Measurements from ENCODE around the gene APEX1.
A peak's percentile ranks its signal among the peaks of the same experiment; 100 is the strongest.
"Not testable (repeated sequence)": the region's sequence is repeated elsewhere in the genome, so short reads cannot be mapped to it uniquely, and the experiment has no call there.

APEX1 gene

GRCh38 chr14:20472536-20473169, 17.6 kb downstream of the APEX1 start:
- no peak for DNase-seq (ENCODE audit: low spot score)

- no peak for DNase-seq (ENCODE audit: low spot score)
Observed at GRCh38 chr14:20476776-20477175, 21.8 kb downstream of the APEX1 start.

GRCh38 chr14:20477211-20477876, 22.3 kb downstream of the APEX1 start:
- DNase-seq (ENCODE audit: low spot score), result no peak

GRCh38 chr14:20478894-20479293, 23.9 kb downstream of the APEX1 start:
- no peak for DNase-seq (ENCODE audit: low spot score)

- DNase-seq (ENCODE audit: low spot score), result no peak
Observed at GRCh38 chr14:20482382-20482781, 27.4 kb downstream of the APEX1 start.

- no peak for DNase-seq (ENCODE audit: low spot score)
Observed at GRCh38 chr14:20485900-20486299, 30.9 kb downstream of the APEX1 start.

GRCh38 chr14:20486684-20487395, 31.8 kb downstream of the APEX1 start:
- DNase-seq (ENCODE audit: low spot score), result no peak

GRCh38 chr14:20487396-20487725, 32.3 kb downstream of the APEX1 start:
- no peak for DNase-seq (ENCODE audit: low spot score)

- no peak for DNase-seq (ENCODE audit: low spot score)
Observed at GRCh38 chr14:20489093-20489994, 34.3 kb downstream of the APEX1 start.

- no peak for DNase-seq (ENCODE audit: low spot score)
Observed at GRCh38 chr14:20490563-20490962, 35.5 kb downstream of the APEX1 start.

GRCh38 chr14:20492486-20492885, 37.5 kb downstream of the APEX1 start:
- DNase-seq (ENCODE audit: low spot score), result no peak

GRCh38 chr14:20493634-20494033, 38.6 kb downstream of the APEX1 start:
- DNase-seq (ENCODE audit: low spot score), result no peak

GRCh38 chr14:20494935-20495766, 40.1 kb downstream of the APEX1 start:
- peak; percentile 31 for DNase-seq (ENCODE audit: low spot score)

- DNase-seq (ENCODE audit: low spot score), result no peak
Observed at GRCh38 chr14:20498622-20499021, 43.6 kb downstream of the APEX1 start.

GRCh38 chr14:20499108-20499507, 44.1 kb downstream of the APEX1 start:
- no peak for DNase-seq (ENCODE audit: low spot score)

GRCh38 chr14:20499881-20500280, 44.9 kb downstream of the APEX1 start:
- no peak for DNase-seq (ENCODE audit: low spot score)

- no peak for DNase-seq (ENCODE audit: low spot score)
Observed at GRCh38 chr14:20501346-20501745, 46.3 kb downstream of the APEX1 start.

GRCh38 chr14:20503898-20504297, 48.9 kb downstream of the APEX1 start:
- DNase-seq (ENCODE audit: low spot score), result no peak

- DNase-seq (ENCODE audit: low spot score), result not testable (repeated sequence)
Observed at GRCh38 chr14:20506276-20506675, 51.2 kb downstream of the APEX1 start.

GRCh38 chr14:20506752-20507151, 51.7 kb downstream of the APEX1 start:
- DNase-seq (ENCODE audit: low spot score), result not testable (repeated sequence)

All from AG08395 (cell line).